Measurements from ENCODE around the gene AGER. TPM values are rescaled to one million over a fixed set of nuclear protein-coding genes. Genes with fewer than 3 reads are reported as not detected.
"Not testable (repeated sequence)": the region's sequence is repeated elsewhere in the genome, so short reads cannot be mapped to it uniquely, and the experiment has no call there.

AGER gene
- total and polyA plus RNA-seq, 2 donors: 8.5 to 81.3 TPM

GRCh38 chr6:32195652-32195901, 11.5 kb upstream of the AGER start:
- peaks cover 0 to 5% of the 10 kb centered on the region in 2 donors for H3K9me3 ChIP-seq (ENCODE audit: control insufficient read depth in 2 of 2, insufficient read depth in 1 of 2, low read length in 1 of 2)
- H3K27me3 ChIP-seq (ENCODE audit: control insufficient read depth in 2 of 2, insufficient read depth in 1 of 2, low read length in 1 of 2): no peaks in the 10 kb centered on the region
- peaks cover 6 to 7% of the 10 kb centered on the region in 2 donors for H3K36me3 ChIP-seq (ENCODE audit: control insufficient read depth in 2 of 2, insufficient read depth in 2 of 2, low read length in 1 of 2)
- peak; percentile 90 to 99 (median 97) for DNase-seq (ENCODE audit: low read depth in 6 of 9, low spot score in 9 of 9)
- H3K4me1 ChIP-seq (ENCODE audit: control insufficient read depth in 2 of 2, insufficient read depth in 2 of 2, low read length in 2 of 2): peaks cover 28 to 60% of the 10 kb centered on the region in 2 donors
- WGBS: under 1% methylated on average over 25 of the region's 25 CpGs
- H3K4me3 ChIP-seq (ENCODE audit: low read length in 2 of 2): peak overlapping the region; percentile 85 to 92
- H3K27ac ChIP-seq (ENCODE audit: low read depth in 1 of 2, low read length in 1 of 2): peak overlapping the region; percentile 94 to 95

GRCh38 chr6:32194825-32195651, 11.0 kb upstream of the AGER start:
- H3K36me3 ChIP-seq (ENCODE audit: control insufficient read depth in 2 of 2, insufficient read depth in 2 of 2, low read length in 1 of 2): peaks cover 6 to 7% of the 10 kb centered on the region in 2 donors
- peak overlapping the region; percentile 86 to 94 for H3K27ac ChIP-seq (ENCODE audit: low read depth in 1 of 2, low read length in 1 of 2)
- WGBS: 18% methylated on average over 15 of the region's 15 CpGs
- H3K4me1 ChIP-seq (ENCODE audit: control insufficient read depth in 2 of 2, insufficient read depth in 2 of 2, low read length in 2 of 2): peaks cover 28 to 64% of the 10 kb centered on the region in 2 donors
- peak in 1 of 9 donors; percentile 76 for DNase-seq (ENCODE audit: low read depth in 6 of 9, low spot score in 9 of 9)
- no peaks in the 10 kb centered on the region for H3K27me3 ChIP-seq (ENCODE audit: control insufficient read depth in 2 of 2, insufficient read depth in 1 of 2, low read length in 1 of 2)
- H3K9me3 ChIP-seq (ENCODE audit: control insufficient read depth in 2 of 2, insufficient read depth in 1 of 2, low read length in 1 of 2): peaks cover 0 to 5% of the 10 kb centered on the region in 2 donors
- peak overlapping the region; percentile 85 to 92 for H3K4me3 ChIP-seq (ENCODE audit: low read length in 2 of 2)

GRCh38 chr6:32194388-32194787, 10.3 kb upstream of the AGER start:
- no peaks in the 10 kb centered on the region for H3K27me3 ChIP-seq (ENCODE audit: control insufficient read depth in 2 of 2, insufficient read depth in 1 of 2, low read length in 1 of 2)
- 99% methylated on average over 4 of the region's 4 CpGs for WGBS
- peaks cover 0 to 8% of the 10 kb centered on the region in 2 donors for H3K9me3 ChIP-seq (ENCODE audit: control insufficient read depth in 2 of 2, insufficient read depth in 1 of 2, low read length in 1 of 2)
- DNase-seq (ENCODE audit: low read depth in 6 of 9, low spot score in 9 of 9): no peak
- H3K4me1 ChIP-seq (ENCODE audit: control insufficient read depth in 2 of 2, insufficient read depth in 2 of 2, low read length in 2 of 2): peaks cover 28 to 64% of the 10 kb centered on the region in 2 donors
- no peak overlapping the region for H3K4me3 ChIP-seq (ENCODE audit: low read length in 2 of 2)
- H3K36me3 ChIP-seq (ENCODE audit: control insufficient read depth in 2 of 2, insufficient read depth in 2 of 2, low read length in 1 of 2): peaks cover 6 to 7% of the 10 kb centered on the region in 2 donors
- H3K27ac ChIP-seq (ENCODE audit: low read depth in 1 of 2, low read length in 1 of 2): peak overlapping the region in 1 of 2 donors; percentile 94

GRCh38 chr6:32193096-32193495, 9.0 kb upstream of the AGER start:
- not testable (repeated sequence) for H3K27me3 ChIP-seq (ENCODE audit: control insufficient read depth in 2 of 2, insufficient read depth in 1 of 2, low read length in 1 of 2); DNase-seq (ENCODE audit: low read depth in 6 of 9, low spot score in 9 of 9)
- Histone ChIP-seq H3K9me3 (ENCODE audit: control insufficient read depth in 2 of 2, insufficient read depth in 1 of 2, low read length in 1 of 2) (peaks cover 0 to 13% of the 10 kb centered on the region in 2 donors), H3K4me3 (ENCODE audit: low read length in 2 of 2) (peak overlapping the region; percentile 92 to 97), H3K4me1 (ENCODE audit: control insufficient read depth in 2 of 2, insufficient read depth in 2 of 2, low read length in 2 of 2) (peaks cover 38 to 77% of the 10 kb centered on the region in 2 donors), H3K27ac (ENCODE audit: low read depth in 1 of 2, low read length in 1 of 2) (peak overlapping the region; percentile 93 to 94), H3K36me3 (ENCODE audit: control insufficient read depth in 2 of 2, insufficient read depth in 2 of 2, low read length in 1 of 2) (peaks cover 13 to 17% of the 10 kb centered on the region in 2 donors)
- WGBS: 68% methylated on average over 13 of the region's 13 CpGs

GRCh38 chr6:32192608-32193039, 8.6 kb upstream of the AGER start, which contains the start of gene GPSM3:
Gene GPSM3, minus strand, starts transcription at chr6:32192643. Its CDS starts 130 bp downstream, at chr6:32192513.
- Histone ChIP-seq H3K27me3 (ENCODE audit: control insufficient read depth in 2 of 2, insufficient read depth in 1 of 2, low read length in 1 of 2) (no peaks in the 10 kb centered on the region), H3K4me3 (ENCODE audit: low read length in 2 of 2) (peak within 1 kb of the TSS; percentile 92 to 97), H3K36me3 (ENCODE audit: control insufficient read depth in 2 of 2, insufficient read depth in 2 of 2, low read length in 1 of 2) (peaks cover 18 to 22% of the 10 kb centered on the region in 2 donors), H3K27ac (ENCODE audit: low read depth in 1 of 2, low read length in 1 of 2) (peak within 1 kb of the TSS; percentile 93 to 94), H3K4me1 (ENCODE audit: control insufficient read depth in 2 of 2, insufficient read depth in 2 of 2, low read length in 2 of 2) (peaks cover 42 to 82% of the 10 kb centered on the region in 2 donors), H3K9me3 (ENCODE audit: control insufficient read depth in 2 of 2, insufficient read depth in 1 of 2, low read length in 1 of 2) (peaks cover 0 to 13% of the 10 kb centered on the region in 2 donors)
- DNase-seq (ENCODE audit: low read depth in 6 of 9, low spot score in 9 of 9): peak; percentile 57 to 92 (median 80)
- WGBS: 6% methylated on average over 5 of the region's 5 CpGs

GRCh38 chr6:32191696-32192607, 7.9 kb upstream of the AGER start:
- Histone ChIP-seq H3K27me3 (ENCODE audit: control insufficient read depth in 2 of 2, insufficient read depth in 1 of 2, low read length in 1 of 2) (no peaks in the 10 kb centered on the region), H3K4me3 (ENCODE audit: low read length in 2 of 2) (peak overlapping the region; percentile 92 to 97), H3K27ac (ENCODE audit: low read depth in 1 of 2, low read length in 1 of 2) (peak overlapping the region; percentile 93 to 94), H3K4me1 (ENCODE audit: control insufficient read depth in 2 of 2, insufficient read depth in 2 of 2, low read length in 2 of 2) (peaks cover 47 to 85% of the 10 kb centered on the region in 2 donors), H3K9me3 (ENCODE audit: control insufficient read depth in 2 of 2, insufficient read depth in 1 of 2, low read length in 1 of 2) (peaks cover 0 to 13% of the 10 kb centered on the region in 2 donors), H3K36me3 (ENCODE audit: control insufficient read depth in 2 of 2, insufficient read depth in 2 of 2, low read length in 1 of 2) (peaks cover 25 to 29% of the 10 kb centered on the region in 2 donors)
- WGBS: 49% methylated on average over 15 of the region's 15 CpGs
- no peak for DNase-seq (ENCODE audit: low read depth in 6 of 9, low spot score in 9 of 9)

- peak overlapping the region; percentile 93 to 94 for H3K27ac ChIP-seq (ENCODE audit: low read depth in 1 of 2, low read length in 1 of 2)
- peaks cover 33 to 37% of the 10 kb centered on the region in 2 donors for H3K36me3 ChIP-seq (ENCODE audit: control insufficient read depth in 2 of 2, insufficient read depth in 2 of 2, low read length in 1 of 2)
- H3K4me3 ChIP-seq (ENCODE audit: low read length in 2 of 2): peak overlapping the region; percentile 92 to 97
- peaks cover 44 to 83% of the 10 kb centered on the region in 2 donors for H3K4me1 ChIP-seq (ENCODE audit: control insufficient read depth in 2 of 2, insufficient read depth in 2 of 2, low read length in 2 of 2)
- peaks cover 0 to 8% of the 10 kb centered on the region in 2 donors for H3K9me3 ChIP-seq (ENCODE audit: control insufficient read depth in 2 of 2, insufficient read depth in 1 of 2, low read length in 1 of 2)
- peak in 1 of 9 donors; percentile 31 for DNase-seq (ENCODE audit: low read depth in 6 of 9, low spot score in 9 of 9)
- H3K27me3 ChIP-seq (ENCODE audit: control insufficient read depth in 2 of 2, insufficient read depth in 1 of 2, low read length in 1 of 2): no peaks in the 10 kb centered on the region
- 87% methylated on average over 8 of the region's 8 CpGs for WGBS
Observed at GRCh38 chr6:32190911-32191677, 7.0 kb upstream of the AGER start.

GRCh38 chr6:32190054-32190851, 6.2 kb upstream of the AGER start, which contains the start of gene PBX2:
Gene PBX2, minus strand, starts transcription at chr6:32190202. Its CDS starts 287 bp downstream, at chr6:32189915.
- peaks cover 33 to 44% of the 10 kb centered on the region in 2 donors for H3K36me3 ChIP-seq (ENCODE audit: control insufficient read depth in 2 of 2, insufficient read depth in 2 of 2, low read length in 1 of 2)
- 5% methylated on average over 23 of the region's 23 CpGs for WGBS
- H3K27ac ChIP-seq (ENCODE audit: low read depth in 1 of 2, low read length in 1 of 2): peak within 1 kb of the TSS; percentile 93 to 94
- DNase-seq (ENCODE audit: low read depth in 6 of 9, low spot score in 9 of 9): peak; percentile 78 to 97 (median 89)
- peak within 1 kb of the TSS; percentile 92 to 97 for H3K4me3 ChIP-seq (ENCODE audit: low read length in 2 of 2)
- peaks cover 0 to 8% of the 10 kb centered on the region in 2 donors for H3K9me3 ChIP-seq (ENCODE audit: control insufficient read depth in 2 of 2, insufficient read depth in 1 of 2, low read length in 1 of 2)
- H3K27me3 ChIP-seq (ENCODE audit: control insufficient read depth in 2 of 2, insufficient read depth in 1 of 2, low read length in 1 of 2): no peaks in the 10 kb centered on the region
- peaks cover 44 to 83% of the 10 kb centered on the region in 2 donors for H3K4me1 ChIP-seq (ENCODE audit: control insufficient read depth in 2 of 2, insufficient read depth in 2 of 2, low read length in 2 of 2)

Measured in thymus (tissue), 11 donors.